PC-9 (cell line): ENCODE measurements around the gene MEMO1.

Experiments used
- EZH2 ChIP-seq: fragments of 200-600 bp; sonication (generic); IDR thresholded peaks from 2 replicates; pipeline ENCODE4 v1.8.0; 2017; ENCODE audit warnings: antibody characterized with exemption, low read depth
- TF ChIP-seq, protein P1 (sequence below): fragments of 200-600 bp; sonication (generic); conservative IDR thresholded peaks from 2 replicates; pipeline ENCODE4 v1.6.1; 2017; ENCODE audit warnings: mixed run types, antibody characterized with exemption, mild to moderate bottlenecking, moderate library complexity

GRCh38 chr2:31997653-31998052 lies 13.2 kb downstream of the MEMO1 start:
- TF ChIP-seq, protein P1, sequence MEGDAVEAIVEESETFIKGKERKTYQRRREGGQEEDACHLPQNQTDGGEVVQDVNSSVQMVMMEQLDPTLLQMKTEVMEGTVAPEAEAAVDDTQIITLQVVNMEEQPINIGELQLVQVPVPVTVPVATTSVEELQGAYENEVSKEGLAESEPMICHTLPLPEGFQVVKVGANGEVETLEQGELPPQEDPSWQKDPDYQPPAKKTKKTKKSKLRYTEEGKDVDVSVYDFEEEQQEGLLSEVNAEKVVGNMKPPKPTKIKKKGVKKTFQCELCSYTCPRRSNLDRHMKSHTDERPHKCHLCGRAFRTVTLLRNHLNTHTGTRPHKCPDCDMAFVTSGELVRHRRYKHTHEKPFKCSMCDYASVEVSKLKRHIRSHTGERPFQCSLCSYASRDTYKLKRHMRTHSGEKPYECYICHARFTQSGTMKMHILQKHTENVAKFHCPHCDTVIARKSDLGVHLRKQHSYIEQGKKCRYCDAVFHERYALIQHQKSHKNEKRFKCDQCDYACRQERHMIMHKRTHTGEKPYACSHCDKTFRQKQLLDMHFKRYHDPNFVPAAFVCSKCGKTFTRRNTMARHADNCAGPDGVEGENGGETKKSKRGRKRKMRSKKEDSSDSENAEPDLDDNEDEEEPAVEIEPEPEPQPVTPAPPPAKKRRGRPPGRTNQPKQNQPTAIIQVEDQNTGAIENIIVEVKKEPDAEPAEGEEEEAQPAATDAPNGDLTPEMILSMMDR: no peak
- no peak for TF ChIP-seq EZH2
